ENCODE results near the gene PPP2R2D. TPM values are rescaled to one million over a fixed set of nuclear protein-coding genes. Genes with fewer than 3 reads are reported as not detected.

The PPP2R2D gene
- total and polyA plus RNA-seq, 3 experiments from 2014 or later = 23.5 to 34.0 (median 24.5) TPM

DNA sequence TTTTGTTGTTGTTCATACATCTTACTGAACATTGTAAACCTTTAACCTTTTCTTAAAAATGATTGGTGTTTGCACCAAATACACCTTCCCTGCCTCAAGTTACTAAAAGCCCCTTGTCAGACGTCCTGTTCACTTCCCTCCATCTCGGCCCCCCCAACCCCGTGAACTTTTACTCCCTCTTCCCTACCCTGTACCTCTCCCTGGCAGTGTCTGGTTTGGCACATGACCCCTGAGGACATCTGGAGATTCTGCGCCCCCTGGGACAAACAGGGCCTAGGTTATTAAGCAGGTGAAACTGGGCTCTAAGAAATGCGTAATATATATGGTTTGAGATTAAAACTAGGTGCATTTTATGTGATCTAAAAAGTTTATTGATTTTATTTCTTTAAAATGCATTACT lies 1.4 kb downstream of the PPP2R2D start:
- no peaks in the 10 kb centered on the region for H3K9me3 Mint-ChIP-seq
- peak overlapping the region; percentile 80 to 95 (median 94) for H3K27ac Mint-ChIP-seq
- H3K27me3 Mint-ChIP-seq = peaks cover 1 to 10% of the 10 kb centered on the region in 2 donors
- no peaks in the 10 kb centered on the region for H3K9me3 ChIP-seq (ENCODE audit: low read length)
- H3K36me3 Mint-ChIP-seq = peaks cover 0 to 28% (median 0%) of the 10 kb centered on the region in 3 donors
- no peak for DNase-seq
- no peaks in the 10 kb centered on the region for H3K27me3 ChIP-seq (ENCODE audit: insufficient read depth, low read length, poor library complexity, severe bottlenecking)
- ChIA-PET POLR2A (interaction anchor here (1.6 kb wide), 1 partner anchor 70 kb away, joined by 4 read pairs; no protein-coding TSS in a partner anchor), CTCF (interaction anchor here (0.7 to 1.6 kb wide), 3 partner anchors 8 to 121 kb away, joined by 3 to 7 read pairs (median 4); no protein-coding TSS in a partner anchor)
- H3K27ac ChIP-seq (ENCODE audit: low read depth, low read length) = peak overlapping the region; percentile 76
- peaks cover 66% of the 10 kb centered on the region for H3K4me1 ChIP-seq (ENCODE audit: insufficient read depth, low read length)
- peaks cover 10% of the 10 kb centered on the region for H3K36me3 ChIP-seq (ENCODE audit: insufficient read depth, low read length)
- peak overlapping the region; percentile 83 for H3K4me3 ChIP-seq (ENCODE audit: low read length)
- peaks cover 52 to 68% (median 59%) of the 10 kb centered on the region in 3 donors for H3K4me1 Mint-ChIP-seq
- H3K4me3 Mint-ChIP-seq = peak overlapping the region; percentile 84 to 95 (median 90)

DNA sequence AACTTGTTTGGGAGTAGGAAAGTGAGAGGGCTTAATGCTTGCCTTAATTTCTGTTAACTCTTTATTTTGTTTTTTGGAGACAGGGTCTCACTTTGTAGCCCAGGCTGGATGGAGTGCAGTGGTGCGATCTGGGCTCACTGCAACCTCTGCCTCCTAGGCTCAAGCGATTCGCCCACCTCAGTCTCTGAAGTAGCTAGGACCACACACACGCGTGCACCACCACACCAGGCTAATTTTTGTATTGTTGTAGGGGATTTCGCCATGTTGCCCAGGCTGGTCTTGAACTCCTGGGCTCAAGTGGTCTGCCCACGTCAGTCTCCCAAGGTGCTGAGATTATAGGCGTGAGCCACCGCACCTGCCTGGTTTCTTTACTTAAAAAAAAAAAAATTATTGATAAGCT lies 1.9 kb downstream of the PPP2R2D start:
- Histone ChIP-seq H3K4me1 (ENCODE audit: insufficient read depth, low read length) (peaks cover 67% of the 10 kb centered on the region), H3K4me3 (ENCODE audit: low read length) (no peak overlapping the region), H3K36me3 (ENCODE audit: insufficient read depth, low read length) (peaks cover 10% of the 10 kb centered on the region), H3K27me3 (ENCODE audit: insufficient read depth, low read length, poor library complexity, severe bottlenecking) (no peaks in the 10 kb centered on the region), H3K9me3 (ENCODE audit: low read length) (no peaks in the 10 kb centered on the region), H3K27ac (ENCODE audit: low read depth, low read length) (peak overlapping the region; percentile 76)
- ChIA-PET POLR2A (no interaction called here), CTCF (interaction anchor here (4.0 kb wide), 1 partner anchor 17 kb away, joined by 13 read pairs; no protein-coding TSS in a partner anchor)
- Mint-ChIP-seq H3K4me1 (peaks cover 54 to 68% (median 58%) of the 10 kb centered on the region in 3 donors), H3K27ac (peak overlapping the region in 6 of 8 donors; percentile 37 to 95 (median 94)), H3K4me3 (peak overlapping the region; percentile 84 to 95 (median 90)), H3K27me3 (peaks cover 1 to 10% of the 10 kb centered on the region in 2 donors), H3K36me3 (peaks cover 0 to 29% (median 0%) of the 10 kb centered on the region in 3 donors), H3K9me3 (no peaks in the 10 kb centered on the region)
- DNase-seq = no peak

DNA sequence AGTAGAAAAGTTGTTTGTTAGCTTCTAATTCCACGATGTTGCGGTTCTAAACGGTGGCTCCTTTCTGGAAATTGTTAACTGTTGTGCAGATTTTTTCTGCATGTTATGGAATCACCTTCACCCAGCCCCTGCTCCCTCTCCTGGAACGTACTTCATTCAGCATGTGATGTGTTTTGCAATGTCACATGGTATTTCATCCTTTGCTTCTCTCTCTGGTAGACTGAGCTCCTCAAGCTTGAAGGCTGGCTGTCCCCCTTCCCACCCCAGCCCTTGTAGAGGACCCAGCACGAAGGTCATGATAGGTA lies 4.4 kb downstream of the PPP2R2D start:
- CTCF ChIA-PET = interaction anchor here (1.0 to 4.0 kb wide), 5 partner anchors 9 to 118 kb away, joined by 3 to 13 read pairs (median 4); no protein-coding TSS in a partner anchor
- DNase-seq = peak in 1 of 5 donors; percentile 25
- peak overlapping the region; percentile 48 for H3K27ac ChIP-seq (ENCODE audit: low read depth, low read length)
- Mint-ChIP-seq H3K9me3 (no peaks in the 10 kb centered on the region), H3K27me3 (no peaks in the 10 kb centered on the region), H3K36me3 (peaks cover 0 to 48% (median 3%) of the 10 kb centered on the region in 3 donors), H3K4me1 (peaks cover 64 to 76% (median 73%) of the 10 kb centered on the region in 3 donors), H3K4me3 (peak overlapping the region in 6 of 7 donors; percentile 16 to 89 (median 50)), H3K27ac (peak overlapping the region; percentile 72 to 98 (median 94))
- peak overlapping the region; percentile 30 for H3K4me3 ChIP-seq (ENCODE audit: low read length)
- H3K4me1 ChIP-seq (ENCODE audit: insufficient read depth, low read length) = peaks cover 82% of the 10 kb centered on the region
- no peaks in the 10 kb centered on the region for H3K27me3 ChIP-seq (ENCODE audit: insufficient read depth, low read length, poor library complexity, severe bottlenecking)
- H3K9me3 ChIP-seq (ENCODE audit: low read length) = no peaks in the 10 kb centered on the region
- POLR2A ChIA-PET = interaction anchor here (0.6 to 1.3 kb wide), 3 partner anchors 38 to 75 kb away, joined by 3 read pairs; no protein-coding TSS in a partner anchor
- H3K36me3 ChIP-seq (ENCODE audit: insufficient read depth, low read length) = peaks cover 10% of the 10 kb centered on the region

DNA sequence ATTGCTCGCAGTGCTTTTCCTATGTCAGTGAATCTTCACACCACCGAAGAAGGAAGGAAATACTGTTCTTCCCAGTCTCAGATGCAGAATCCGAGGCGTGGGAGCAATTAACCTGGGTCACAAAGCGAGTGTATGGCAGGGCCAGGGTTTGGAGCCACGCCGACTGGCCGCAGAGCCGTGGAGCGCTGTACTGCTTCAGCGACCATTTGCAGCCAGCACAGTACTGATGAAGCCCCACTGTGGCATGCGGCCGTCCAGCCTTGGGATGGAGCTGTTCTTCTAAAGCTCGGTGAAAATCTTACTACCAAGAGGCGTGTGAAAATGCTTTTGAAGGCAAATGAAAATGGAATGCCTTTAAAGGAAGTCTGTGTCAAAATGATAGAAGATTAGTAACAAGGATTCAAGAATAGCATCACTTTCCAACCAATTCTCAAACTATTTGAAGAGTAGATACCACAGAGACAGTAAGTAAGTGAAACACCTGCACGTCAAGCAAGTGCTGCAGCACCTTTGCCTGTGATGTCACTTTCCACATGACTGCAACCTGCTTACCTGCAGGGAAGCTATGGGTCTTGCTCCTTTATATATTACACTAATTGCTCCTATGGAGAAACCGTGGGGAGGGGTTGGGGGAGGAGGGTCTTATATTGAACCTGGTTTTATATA lies 4.9 kb downstream of the PPP2R2D start:
- no peaks in the 10 kb centered on the region for H3K27me3 Mint-ChIP-seq
- peak in 1 of 5 donors; percentile 33 for DNase-seq
- peaks cover 0 to 51% (median 3%) of the 10 kb centered on the region in 3 donors for H3K36me3 Mint-ChIP-seq

DNA sequence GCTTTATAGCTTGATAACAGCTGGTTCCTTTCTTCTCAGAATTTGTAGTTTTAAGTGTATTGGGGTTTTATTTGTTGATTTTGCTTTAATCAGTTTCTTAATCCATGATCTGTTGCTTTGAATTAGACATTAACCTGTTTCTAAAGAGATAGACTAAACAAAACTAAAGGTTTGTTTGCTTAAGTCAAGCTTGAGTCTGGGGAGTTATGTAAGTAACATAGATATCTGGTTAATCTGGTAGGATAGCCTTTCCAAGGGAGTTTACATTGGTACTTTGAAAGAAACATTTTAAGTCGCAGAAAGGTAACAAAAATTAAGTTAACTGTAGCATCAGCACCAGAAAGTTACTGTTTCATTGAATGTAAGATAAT lies 5.4 kb downstream of the PPP2R2D start:
- H3K4me1 Mint-ChIP-seq = peaks cover 64 to 82% (median 79%) of the 10 kb centered on the region in 3 donors
- H3K4me1 ChIP-seq (ENCODE audit: insufficient read depth, low read length) = peaks cover 88% of the 10 kb centered on the region
- no peaks in the 10 kb centered on the region for H3K27me3 Mint-ChIP-seq
- H3K36me3 Mint-ChIP-seq = peaks cover 0 to 53% (median 3%) of the 10 kb centered on the region in 3 donors
- H3K4me3 ChIP-seq (ENCODE audit: low read length) = no peak overlapping the region
- ChIA-PET POLR2A (interaction anchor here (1.3 kb wide), 1 partner anchor 67 kb away, joined by 3 read pairs; no protein-coding TSS in a partner anchor), CTCF (interaction anchor here (4.0 kb wide), 1 partner anchor 21 kb away, joined by 13 read pairs; no protein-coding TSS in a partner anchor)
- H3K9me3 ChIP-seq (ENCODE audit: low read length) = no peaks in the 10 kb centered on the region
- peak overlapping the region in 6 of 8 donors; percentile 3 to 97 (median 88) for H3K27ac Mint-ChIP-seq
- H3K27me3 ChIP-seq (ENCODE audit: insufficient read depth, low read length, poor library complexity, severe bottlenecking) = no peaks in the 10 kb centered on the region
- H3K36me3 ChIP-seq (ENCODE audit: insufficient read depth, low read length) = peaks cover 10% of the 10 kb centered on the region
- H3K4me3 Mint-ChIP-seq = peak overlapping the region in 2 of 7 donors; percentile 8 to 9
- H3K27ac ChIP-seq (ENCODE audit: low read depth, low read length) = no peak overlapping the region
- DNase-seq = no peak
- no peaks in the 10 kb centered on the region for H3K9me3 Mint-ChIP-seq

More for the DNA sequence above, 4.9 kb downstream of the PPP2R2D start:
- Histone ChIP-seq H3K9me3 (ENCODE audit: low read length) (no peaks in the 10 kb centered on the region), H3K4me1 (ENCODE audit: insufficient read depth, low read length) (peaks cover 87% of the 10 kb centered on the region), H3K4me3 (ENCODE audit: low read length) (peak overlapping the region; percentile 30), H3K27ac (ENCODE audit: low read depth, low read length) (no peak overlapping the region), H3K36me3 (ENCODE audit: insufficient read depth, low read length) (peaks cover 10% of the 10 kb centered on the region), H3K27me3 (ENCODE audit: insufficient read depth, low read length, poor library complexity, severe bottlenecking) (no peaks in the 10 kb centered on the region)
- ChIA-PET CTCF (interaction anchor here (1.0 to 4.0 kb wide), 4 partner anchors 10 to 117 kb away, joined by 3 to 13 read pairs (median 4); no protein-coding TSS in a partner anchor), POLR2A (interaction anchor here (1.3 kb wide), 1 partner anchor 67 kb away, joined by 3 read pairs; no protein-coding TSS in a partner anchor)
- Mint-ChIP-seq H3K4me1 (peaks cover 64 to 79% (median 77%) of the 10 kb centered on the region in 3 donors), H3K9me3 (no peaks in the 10 kb centered on the region), H3K4me3 (peak overlapping the region; percentile 9 to 89 (median 41)), H3K27ac (peak overlapping the region; percentile 32 to 98 (median 94))

DNA sequence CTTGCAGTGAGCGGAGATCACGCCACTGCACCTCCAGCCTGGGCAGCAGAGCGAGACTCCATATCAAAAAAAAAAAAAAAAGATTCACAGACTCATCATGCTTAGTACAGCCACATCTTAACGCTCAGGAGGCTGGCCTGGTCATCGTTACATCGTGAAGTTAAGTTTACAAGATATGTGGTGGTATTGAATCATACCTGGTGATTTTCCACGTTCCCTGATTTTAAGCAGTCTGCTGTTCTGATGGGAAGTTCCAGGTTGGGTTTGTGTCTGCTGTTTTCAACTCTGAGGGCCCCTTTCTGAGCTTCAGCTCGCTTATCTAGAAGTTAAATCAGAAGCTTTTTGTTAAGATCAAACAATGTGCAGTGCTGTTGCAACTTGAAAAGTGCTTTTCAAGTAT lies 6.9 kb downstream of the PPP2R2D start:
- POLR2A ChIA-PET = no interaction called here

DNA sequence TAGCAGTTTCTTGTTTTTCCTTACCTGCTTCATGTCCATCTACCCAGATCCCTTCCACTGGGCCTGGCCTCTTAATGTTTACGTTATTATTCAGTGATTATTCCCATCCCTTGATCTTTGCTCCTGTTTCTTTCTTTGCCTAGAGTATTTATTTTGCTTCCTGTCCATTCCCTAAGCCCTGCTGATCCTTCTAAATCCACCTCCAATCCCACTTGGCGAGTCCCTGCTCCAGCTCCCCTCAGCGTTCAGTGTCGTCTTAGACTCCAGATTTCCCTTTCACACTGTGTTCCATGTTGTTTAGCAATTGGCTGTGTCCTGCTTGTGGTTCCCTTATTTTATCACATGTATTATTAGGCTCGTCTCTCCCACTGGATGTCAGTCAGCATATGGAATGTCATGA lies 7.3 kb downstream of the PPP2R2D start:
- Mint-ChIP-seq H3K36me3 (peaks cover 7 to 62% (median 8%) of the 10 kb centered on the region in 3 donors), H3K27me3 (no peaks in the 10 kb centered on the region), H3K9me3 (no peaks in the 10 kb centered on the region), H3K4me1 (peaks cover 59 to 81% (median 80%) of the 10 kb centered on the region in 3 donors), H3K27ac (peak overlapping the region in 7 of 8 donors; percentile 14 to 94 (median 51)), H3K4me3 (peak overlapping the region in 2 of 7 donors; percentile 26 to 58)
- peaks cover 73% of the 10 kb centered on the region for H3K4me1 ChIP-seq (ENCODE audit: insufficient read depth, low read length)
- no peaks in the 10 kb centered on the region for H3K27me3 ChIP-seq (ENCODE audit: insufficient read depth, low read length, poor library complexity, severe bottlenecking)
- H3K4me3 ChIP-seq (ENCODE audit: low read length) = peak overlapping the region; percentile 33
- ChIA-PET CTCF (interaction anchor here (1.1 to 1.4 kb wide), 4 partner anchors 23 to 115 kb away, joined by 3 to 5 read pairs (median 4); no protein-coding TSS in a partner anchor), POLR2A (no interaction called here)
- H3K9me3 ChIP-seq (ENCODE audit: low read length) = no peaks in the 10 kb centered on the region
- no peak overlapping the region for H3K27ac ChIP-seq (ENCODE audit: low read depth, low read length)
- DNase-seq = no peak
- peaks cover 10% of the 10 kb centered on the region for H3K36me3 ChIP-seq (ENCODE audit: insufficient read depth, low read length)

More for the DNA sequence above, 6.9 kb downstream of the PPP2R2D start:
- H3K9me3 ChIP-seq (ENCODE audit: low read length) = no peaks in the 10 kb centered on the region
- peak overlapping the region in 3 of 7 donors; percentile 11 to 58 (median 26) for H3K4me3 Mint-ChIP-seq
- peak overlapping the region in 7 of 8 donors; percentile 29 to 88 (median 51) for H3K27ac Mint-ChIP-seq
- H3K36me3 Mint-ChIP-seq = peaks cover 7 to 60% (median 7%) of the 10 kb centered on the region in 3 donors
- peaks cover 10% of the 10 kb centered on the region for H3K36me3 ChIP-seq (ENCODE audit: insufficient read depth, low read length)
- H3K9me3 Mint-ChIP-seq = no peaks in the 10 kb centered on the region
- DNase-seq = peak in 2 of 5 donors; percentile 13 to 50
- no peak overlapping the region for H3K4me3 ChIP-seq (ENCODE audit: low read length)
- no peaks in the 10 kb centered on the region for H3K27me3 ChIP-seq (ENCODE audit: insufficient read depth, low read length, poor library complexity, severe bottlenecking)
- peaks cover 60 to 82% (median 79%) of the 10 kb centered on the region in 3 donors for H3K4me1 Mint-ChIP-seq
- H3K4me1 ChIP-seq (ENCODE audit: insufficient read depth, low read length) = peaks cover 77% of the 10 kb centered on the region
- CTCF ChIA-PET = interaction anchor here (1.4 kb wide), 2 partner anchors 113 to 116 kb away, joined by 4 to 5 read pairs; no protein-coding TSS in a partner anchor
- no peaks in the 10 kb centered on the region for H3K27me3 Mint-ChIP-seq
- no peak overlapping the region for H3K27ac ChIP-seq (ENCODE audit: low read depth, low read length)

Measured in CD8-positive, alpha-beta memory T cell (primary cell).